NCI-H146 treated with DMSO at 0.1 percent for 48 hours (cell line): ENCODE data around the gene SPHK2.
"Not testable (repeated sequence)": the region's sequence is repeated elsewhere in the genome, so short reads cannot be mapped to it uniquely, and the experiment has no call there.

Experiments used
- DNase-seq: peaks from one replicate; lab custom pipeline; 2025; ENCODE audit not compliant: unreplicated experiment; lab: John Stamatoyannopoulos, UW

SPHK2 gene, protein sequence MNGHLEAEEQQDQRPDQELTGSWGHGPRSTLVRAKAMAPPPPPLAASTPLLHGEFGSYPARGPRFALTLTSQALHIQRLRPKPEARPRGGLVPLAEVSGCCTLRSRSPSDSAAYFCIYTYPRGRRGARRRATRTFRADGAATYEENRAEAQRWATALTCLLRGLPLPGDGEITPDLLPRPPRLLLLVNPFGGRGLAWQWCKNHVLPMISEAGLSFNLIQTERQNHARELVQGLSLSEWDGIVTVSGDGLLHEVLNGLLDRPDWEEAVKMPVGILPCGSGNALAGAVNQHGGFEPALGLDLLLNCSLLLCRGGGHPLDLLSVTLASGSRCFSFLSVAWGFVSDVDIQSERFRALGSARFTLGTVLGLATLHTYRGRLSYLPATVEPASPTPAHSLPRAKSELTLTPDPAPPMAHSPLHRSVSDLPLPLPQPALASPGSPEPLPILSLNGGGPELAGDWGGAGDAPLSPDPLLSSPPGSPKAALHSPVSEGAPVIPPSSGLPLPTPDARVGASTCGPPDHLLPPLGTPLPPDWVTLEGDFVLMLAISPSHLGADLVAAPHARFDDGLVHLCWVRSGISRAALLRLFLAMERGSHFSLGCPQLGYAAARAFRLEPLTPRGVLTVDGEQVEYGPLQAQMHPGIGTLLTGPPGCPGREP

DNA sequence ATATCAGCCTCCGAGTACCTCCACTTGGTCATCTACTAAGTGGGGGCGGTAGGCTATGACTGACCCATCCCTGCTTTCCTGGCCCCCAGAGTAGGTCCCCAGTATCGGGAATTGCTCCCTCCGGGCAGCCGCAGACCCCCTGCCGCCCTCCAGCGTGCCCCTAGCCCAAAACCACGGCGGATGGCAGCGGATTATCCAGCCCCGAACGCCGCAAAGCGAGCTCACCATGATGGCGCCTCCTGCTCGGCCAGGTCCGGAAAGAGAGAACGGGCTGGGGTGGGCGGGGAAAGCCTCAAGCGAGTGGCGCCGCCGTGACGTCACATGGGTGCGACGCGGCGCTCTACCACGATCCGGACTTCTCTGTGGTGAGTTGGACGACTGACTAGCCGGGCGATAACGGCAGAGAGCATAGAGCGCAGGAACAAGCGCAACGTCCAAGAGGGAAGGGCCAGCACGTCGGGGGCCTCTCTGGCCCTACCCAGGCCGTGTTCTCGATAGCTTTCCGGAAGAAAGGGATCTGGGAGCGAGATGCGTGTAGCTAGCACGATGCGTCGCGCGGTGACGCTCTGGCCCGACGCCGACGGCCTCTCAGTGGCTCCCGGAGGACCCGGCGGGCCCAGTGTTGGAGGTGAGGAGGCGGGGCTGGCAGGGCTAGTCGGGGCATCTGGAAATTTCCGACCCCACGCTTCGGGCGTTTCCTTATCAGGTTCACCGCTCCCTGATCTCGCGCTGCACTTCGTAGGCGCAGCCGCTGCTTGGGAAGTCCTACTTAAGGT lies at the start of gene SPHK2, which contains the start of gene RPL18:
SPHK2 (plus strand) TSS at position 591 of the 776 bp plus-strand sequence. CDS start 1,009 bp downstream, outside the sequence.
RPL18 (minus strand) TSS at position 263 of the 776 bp plus-strand sequence; CDS start at position 228, 35 bp downstream.
- peak; percentile 99 for DNase-seq

DNA sequence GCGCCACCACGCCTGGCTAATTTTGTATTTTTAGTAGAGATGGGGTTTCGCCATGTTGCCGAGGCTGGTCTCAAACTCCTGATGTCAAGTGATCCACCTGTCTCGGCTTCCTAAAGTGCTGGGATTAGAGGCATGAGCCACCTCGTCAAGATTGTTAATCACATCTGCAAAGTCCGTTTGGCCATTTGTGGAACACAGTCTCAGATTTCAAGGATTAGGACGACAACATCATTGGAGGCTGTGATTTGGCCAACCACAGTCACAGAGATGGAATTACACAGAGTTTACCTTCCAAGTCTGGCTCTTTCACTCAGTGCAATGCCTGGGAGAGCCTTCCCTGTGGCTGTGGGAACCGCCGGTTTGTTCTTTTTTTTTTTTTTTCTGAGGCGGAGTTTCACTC lies 49.5 kb upstream of the SPHK2 start:
- no peak for DNase-seq

DNA sequence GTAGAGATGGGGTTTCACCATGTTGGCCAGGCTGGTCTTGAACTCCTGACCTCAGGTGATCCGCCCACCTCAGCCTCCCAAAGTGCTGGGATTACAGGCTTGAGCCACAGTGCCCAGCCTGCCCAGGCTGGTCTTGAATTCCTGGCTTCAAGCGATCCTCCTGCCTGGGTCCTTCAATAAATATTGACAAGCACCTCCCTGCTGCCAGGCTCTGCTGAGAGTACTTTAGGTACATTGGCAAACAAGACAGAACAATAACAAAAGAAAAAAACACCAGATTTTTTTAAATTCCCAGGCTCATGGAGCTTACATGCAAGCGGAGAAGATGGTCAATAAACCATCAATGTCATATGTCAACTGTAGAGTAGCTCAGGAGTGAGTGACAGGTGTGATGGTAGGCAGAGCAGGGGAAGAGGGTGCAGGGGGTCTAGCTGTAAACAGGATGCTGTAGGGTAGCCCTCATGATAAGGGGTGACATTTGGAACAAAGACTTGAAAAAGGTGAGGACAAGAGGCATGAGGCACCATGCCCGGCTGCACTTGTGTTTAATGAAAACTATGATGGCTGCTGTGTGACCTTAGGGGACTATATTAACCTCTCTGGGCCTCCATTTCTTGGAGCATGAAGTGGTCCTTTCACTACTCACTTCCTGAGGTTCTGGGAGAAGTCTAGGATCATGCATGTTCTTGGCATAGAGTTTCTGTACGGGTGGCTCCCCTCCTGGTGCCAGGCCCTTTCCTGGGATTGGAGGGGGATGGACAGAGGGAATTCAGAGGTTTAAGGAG lies 47.7 kb upstream of the SPHK2 start:
- DNase-seq = no peak

DNA sequence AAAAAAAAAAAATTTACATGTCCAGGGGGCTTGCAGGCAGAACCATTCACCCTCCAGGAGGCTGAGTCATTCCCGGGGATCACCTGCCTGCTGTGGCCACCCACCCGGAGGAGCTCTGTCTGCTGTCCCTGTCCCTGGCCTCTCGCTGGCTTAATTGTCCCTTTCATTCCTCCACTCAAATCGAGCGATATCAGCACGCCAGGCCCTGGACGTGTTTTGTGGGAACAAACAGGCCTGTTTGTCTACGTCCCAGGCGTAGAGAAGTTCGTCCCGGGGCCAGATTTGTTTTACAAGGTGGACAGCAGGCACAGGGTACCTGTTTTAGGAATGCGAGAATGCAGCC lies 46.2 kb upstream of the SPHK2 start:
- no peak for DNase-seq

DNA sequence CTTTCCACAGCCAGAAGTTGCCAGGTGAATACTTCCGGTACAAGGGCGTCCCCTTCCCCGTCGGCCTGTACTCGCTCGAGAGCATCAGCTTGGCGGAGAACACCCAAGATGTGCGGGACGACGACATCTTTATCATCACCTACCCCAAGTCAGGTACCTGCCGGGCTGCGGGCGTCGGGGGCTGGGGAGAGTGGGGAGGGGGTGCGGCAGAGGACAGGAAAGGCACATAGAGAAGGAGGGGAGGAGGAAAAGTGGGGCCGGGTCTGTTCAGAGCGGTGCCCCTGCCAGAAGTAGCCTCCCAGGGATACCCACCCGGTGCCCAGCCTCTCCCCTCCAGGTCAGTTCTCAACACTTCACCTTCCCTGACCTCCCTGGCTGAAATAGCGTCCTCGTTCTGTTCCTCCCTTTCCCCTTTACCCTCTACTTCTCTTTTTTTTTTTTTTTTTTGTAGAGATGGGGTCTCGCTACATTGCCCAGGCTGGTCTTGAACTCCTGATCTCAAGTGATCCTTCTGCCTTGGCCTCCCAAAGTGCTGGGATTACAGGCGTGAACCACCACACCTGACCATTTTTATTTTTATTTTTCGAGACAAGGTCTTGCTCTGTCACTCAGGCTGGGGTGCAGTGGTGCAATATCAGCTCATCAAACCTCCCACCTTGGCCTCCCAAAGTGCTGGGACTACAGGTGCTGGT lies 43.2 kb upstream of the SPHK2 start:
- DNase-seq = no peak

DNA sequence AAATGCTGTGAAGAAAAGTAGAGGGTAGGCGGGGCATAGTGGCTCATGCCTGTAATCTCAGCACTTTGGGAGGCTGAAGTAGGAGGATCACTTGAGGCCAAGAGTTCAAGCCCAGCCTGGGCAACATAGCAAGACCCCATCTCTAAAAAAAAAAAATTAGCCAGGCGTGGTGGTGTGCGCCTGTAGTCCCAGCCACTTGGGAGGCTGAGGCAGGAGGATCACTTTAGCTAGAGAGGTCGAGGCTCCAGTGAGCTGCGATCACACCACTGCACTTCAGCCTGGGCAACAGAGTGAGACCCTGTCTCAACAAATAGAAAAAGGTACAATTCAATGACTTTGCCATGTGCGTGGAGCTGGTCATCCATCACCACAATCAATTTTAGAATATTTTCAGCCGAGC lies 41.4 kb upstream of the SPHK2 start:
- DNase-seq = not testable (repeated sequence)

DNA sequence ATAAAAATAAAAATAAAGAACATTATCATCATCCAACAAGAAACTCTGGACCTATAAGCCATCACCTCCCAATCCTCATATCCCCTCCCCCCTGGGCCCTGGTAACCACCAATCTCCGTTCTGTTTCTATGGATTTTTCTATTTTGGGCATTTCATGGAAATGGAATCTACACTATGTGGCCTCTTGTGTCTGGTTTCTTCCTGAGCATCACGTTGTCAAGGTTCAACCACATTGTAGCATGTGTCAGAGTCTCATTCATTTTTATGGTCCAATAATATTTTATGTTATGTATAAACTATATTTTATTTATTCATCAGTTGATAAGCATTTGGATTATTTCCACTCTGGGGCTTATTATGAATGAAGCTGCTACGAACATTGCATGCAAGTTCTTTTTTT lies 40.4 kb upstream of the SPHK2 start:
- no peak for DNase-seq

DNA sequence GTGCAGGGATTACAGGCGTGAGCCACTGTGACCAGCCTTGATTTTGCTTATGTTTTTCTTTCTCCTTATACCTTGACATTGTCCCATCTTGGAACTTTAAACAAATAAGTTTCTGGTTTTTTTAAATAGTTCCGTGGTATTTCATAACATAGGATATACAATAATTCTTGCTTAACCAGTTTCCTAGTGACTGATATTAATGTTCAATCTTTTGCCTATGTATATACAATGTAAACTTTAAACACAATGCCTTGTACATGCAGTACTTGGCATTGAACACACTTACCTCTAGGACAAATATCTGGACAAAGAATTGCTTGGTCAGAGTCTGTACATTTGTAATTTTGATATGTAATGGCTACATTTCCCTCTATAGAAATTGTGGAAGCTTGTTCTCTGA lies 37.1 kb upstream of the SPHK2 start:
- no peak for DNase-seq

DNA sequence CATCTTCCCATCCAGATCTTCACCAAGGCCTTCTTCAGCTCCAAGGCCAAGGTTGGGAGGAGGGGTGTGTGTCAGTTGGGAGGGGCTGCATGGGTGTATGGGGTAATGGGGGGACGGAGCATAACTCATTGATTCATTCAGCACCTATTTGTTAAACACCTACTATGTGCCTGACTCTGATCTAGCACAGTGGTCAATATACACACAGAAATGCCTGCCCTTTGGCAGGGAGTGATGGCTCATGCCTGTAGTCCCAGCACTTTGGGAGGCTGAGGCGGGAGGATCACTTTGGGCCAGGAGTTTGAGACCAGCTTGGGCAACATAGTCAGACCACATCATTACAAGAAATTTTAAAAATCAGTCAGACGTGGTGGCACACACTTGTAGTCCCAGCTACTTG lies 31.9 kb upstream of the SPHK2 start:
- DNase-seq = no peak

DNA sequence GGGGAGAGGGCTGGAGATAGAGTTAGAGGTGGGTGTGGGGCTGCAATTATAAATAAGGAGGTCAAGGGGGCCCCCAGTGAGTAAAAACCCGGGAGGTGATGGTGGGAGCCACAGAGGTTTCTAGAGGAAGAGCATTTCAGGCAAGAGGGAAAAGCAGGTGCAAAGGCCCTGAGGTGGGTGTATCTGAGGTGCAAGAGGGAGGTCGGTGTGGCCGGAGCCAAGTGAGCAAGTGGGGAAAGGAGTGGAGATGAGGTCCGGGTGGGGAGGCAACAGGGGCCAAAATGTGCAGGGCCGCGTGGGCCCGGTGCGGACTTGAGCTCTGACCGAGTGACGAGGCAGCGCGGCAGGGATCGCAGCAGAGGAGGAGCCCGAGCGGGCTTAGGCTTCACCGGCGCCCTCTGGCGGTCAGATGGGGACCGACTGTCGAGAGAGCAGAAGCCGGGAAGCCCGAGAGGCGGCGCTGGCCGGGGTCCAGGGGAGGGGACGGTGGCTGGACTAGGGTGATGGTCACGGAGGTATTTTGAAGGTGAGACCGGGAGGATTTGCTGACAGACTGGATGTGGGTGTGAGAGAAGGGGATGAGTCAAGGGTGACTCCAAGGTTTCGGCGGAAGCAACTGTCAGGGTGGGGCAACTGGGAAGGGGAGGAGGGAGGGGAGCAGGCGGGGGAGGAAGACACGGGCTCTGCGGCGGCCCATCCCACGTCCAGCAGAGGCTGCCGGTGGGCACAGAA lies 30.5 kb upstream of the SPHK2 start:
- DNase-seq = peak; percentile 68

DNA sequence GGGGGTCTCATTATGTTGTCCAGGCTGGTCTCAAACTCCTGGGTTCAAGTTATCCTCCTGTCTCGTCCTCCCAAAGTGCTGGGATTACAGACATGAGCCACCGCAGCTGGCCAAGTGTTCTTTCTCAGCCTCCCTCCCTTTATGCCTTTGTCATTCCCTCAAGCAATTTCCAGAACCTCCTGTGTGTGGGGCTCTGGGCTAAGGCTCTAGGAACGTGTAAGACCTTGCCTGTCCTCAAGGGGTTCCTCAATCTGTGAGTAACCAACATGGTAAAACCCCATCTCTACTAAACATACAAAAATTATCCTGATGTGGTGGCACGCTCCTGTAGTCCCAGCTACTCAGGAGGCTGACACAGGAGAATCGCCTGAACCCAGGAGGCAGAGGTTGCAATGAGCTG lies 28.3 kb upstream of the SPHK2 start:
- DNase-seq = no peak

DNA sequence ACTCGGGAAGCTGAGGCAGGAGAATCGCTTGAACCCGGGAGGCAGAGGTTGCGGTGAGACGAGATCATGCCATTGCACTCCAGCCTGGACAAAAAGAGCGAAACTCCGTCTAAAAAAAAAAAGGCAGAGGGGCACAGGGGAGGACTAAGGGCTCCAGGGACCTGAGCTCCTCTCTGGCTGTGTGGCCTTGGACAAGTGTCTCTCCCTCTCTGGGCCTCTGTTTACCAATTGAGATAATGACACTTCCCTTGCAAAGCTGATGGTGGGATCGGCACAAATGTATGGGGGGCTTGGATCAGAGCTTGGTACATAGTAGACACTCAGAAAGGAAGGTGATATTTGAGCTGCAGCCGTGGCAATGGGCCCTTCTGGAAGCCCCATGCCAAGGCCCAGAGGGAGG lies 24.1 kb upstream of the SPHK2 start:
- DNase-seq = no peak

DNA sequence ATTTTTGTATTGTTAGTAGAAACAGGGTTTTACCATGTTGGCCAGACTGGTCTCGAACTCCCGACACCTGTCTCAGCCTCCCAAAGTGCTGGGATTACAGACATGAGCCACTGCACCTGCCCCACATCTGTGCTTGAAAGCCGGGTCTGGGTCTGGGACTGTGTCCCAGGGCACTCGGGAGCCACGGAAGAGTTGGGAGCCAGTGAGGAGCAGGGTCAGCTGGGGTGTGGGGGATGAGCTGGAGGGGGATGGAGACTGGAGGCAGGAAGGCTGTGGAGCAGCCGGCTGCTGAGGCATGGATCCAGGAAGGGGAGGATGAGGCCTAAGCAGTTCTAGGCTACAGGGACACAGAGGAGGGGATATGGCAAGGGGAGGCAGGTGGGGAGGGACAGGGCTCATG lies 23.5 kb upstream of the SPHK2 start:
- no peak for DNase-seq

DNA sequence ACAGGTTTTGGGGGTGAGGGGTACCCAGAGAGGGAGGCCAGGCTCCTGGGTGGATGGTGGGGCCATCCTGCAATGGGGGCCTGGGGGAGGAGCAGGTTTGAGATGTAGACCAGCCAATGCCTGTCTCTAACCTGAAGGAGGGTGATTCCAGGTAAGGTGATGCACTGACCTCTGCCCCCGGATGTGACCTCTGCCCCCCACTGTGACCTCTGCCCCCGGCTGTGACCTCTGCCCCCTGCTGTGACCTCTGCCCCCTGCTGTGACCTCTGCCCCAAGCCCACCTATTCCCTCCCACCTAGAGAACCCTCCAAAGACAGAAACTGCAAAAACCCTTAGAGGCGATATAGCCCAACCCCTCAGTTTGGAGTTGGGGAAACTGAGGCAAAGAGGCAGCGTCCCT lies 23.1 kb upstream of the SPHK2 start:
- DNase-seq = no peak

DNA sequence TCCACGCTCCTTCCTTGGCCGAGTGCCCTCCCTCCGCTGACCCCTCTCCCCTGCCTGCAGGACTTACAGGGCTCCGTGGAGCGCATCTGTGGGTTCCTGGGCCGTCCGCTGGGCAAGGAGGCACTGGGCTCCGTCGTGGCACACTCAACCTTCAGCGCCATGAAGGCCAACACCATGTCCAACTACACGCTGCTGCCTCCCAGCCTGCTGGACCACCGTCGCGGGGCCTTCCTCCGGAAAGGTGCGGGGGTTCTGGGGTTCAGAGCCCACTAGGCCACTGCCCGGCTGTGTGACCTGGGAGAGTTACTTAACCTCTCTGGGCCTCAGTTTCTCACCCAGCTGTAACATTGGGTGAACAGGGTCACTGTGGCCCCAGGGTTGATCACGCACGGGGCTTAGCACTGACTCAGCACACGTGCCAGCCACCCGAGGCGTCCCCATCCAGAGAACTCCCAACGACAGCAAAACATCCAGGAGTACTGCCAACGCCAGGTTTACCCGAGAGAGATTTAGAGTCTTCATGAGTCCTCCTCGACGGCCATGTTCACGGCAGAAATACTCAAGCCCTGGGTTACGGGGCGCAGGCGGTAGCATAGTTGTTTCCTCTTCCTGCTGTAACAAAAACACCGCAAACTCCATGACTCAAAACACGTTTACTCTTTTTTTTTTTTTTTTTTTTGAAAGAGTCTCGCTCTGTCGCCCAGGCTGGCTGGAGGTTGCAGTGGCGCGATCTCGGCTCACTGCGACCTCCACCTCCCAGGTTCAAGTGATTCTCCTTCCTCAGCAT lies 22.4 kb upstream of the SPHK2 start:
- no peak for DNase-seq

DNA sequence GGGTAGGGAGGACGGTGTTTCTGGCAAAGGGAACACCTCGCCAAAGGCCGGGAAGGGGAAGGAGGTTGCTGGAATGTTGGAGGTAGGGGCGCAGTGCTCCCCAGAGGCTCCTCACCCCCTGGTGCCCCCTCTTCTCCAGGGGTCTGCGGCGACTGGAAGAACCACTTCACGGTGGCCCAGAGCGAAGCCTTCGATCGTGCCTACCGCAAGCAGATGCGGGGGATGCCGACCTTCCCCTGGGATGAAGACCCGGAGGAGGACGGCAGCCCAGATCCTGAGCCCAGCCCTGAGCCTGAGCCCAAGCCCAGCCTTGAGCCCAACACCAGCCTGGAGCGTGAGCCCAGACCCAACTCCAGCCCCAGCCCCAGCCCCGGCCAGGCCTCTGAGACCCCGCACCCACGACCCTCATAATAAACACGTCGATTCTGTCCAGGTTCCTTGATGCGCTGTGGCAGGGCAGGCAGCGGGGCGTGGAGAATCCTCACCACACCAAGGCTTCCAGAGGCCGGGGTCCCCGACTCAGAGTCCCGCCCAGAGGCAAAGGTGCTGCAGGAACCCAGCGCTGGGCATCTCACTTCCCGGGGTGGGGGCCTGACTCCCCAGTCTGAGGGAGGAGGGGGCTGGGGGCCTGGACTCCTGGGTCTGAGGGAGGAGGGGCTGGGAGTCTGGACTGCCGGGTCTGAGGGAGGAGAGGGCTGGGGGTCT lies 20.2 kb upstream of the SPHK2 start:
- DNase-seq = no peak

DNA sequence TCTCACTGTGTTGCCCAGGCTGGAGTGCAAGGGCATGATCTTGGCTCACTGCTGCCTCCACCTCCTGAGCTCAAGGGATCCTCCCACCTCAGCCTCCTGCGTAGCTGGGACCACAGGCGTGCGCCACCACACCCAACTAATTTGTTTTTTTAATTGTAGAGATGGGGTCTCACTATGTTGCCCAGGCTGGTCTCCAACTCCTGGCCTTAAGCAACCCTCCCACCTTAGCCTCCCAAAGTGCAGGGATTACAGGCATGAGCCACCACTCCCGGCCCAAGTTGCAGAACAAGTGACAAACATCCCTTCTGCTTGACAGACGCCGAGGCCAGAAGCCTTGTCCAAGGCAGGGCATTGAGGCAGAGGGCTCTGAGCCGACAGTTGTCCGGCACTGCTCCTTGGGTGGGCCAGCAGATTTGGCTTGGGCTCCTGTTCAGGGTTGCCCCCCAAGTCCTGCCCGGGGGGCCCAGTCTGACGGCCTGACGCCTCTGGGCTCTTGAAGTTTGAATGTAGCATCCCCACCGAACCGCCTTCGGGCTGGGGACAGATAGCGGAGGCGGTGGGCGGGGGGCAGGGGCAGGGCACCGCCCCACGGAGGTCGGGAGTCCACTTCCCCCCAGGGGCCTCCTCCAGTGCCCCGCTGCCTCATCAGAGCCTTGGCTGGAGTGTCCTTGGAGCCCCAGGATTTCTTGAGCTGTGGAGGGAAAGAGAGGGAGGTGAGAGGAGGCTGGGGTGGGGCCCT lies 18.5 kb upstream of the SPHK2 start:
- no peak for DNase-seq

DNA sequence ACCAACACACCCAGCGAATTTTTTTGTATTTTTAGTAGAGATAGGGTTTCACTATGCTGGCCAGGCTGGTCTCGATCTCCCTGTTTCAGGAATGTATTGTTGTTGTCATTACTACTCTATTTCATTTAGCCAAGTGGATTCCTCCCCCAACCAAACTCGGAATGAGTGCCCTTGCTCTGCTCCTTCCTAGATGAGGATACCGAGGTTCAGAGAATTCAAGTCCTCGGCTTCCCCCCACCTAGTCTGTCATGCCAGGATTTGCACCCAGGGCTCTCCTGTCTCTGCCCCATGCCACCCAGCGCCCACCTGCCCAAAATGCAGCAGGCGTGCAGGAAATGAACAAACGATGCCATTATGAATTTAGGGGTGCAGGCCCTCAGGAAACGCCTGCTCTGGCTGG lies 16.3 kb upstream of the SPHK2 start:
- DNase-seq = no peak
